T47D (cell line): ENCODE data around the gene GNG12.
A peak's percentile ranks its signal among the peaks of the same experiment; 100 is the strongest.

Experiments used
- DNase-seq, 2 experiments: peaks; one replicate each; pipeline versions ENCODE4 v3.0.0 to v3.0.0-alpha.2; 2011 to 2012; ENCODE audit warnings: low read depth in 1 of 2, low spot score in 1 of 2
- JUND ChIP-seq: IDR thresholded peaks from 2 replicates; pipeline ENCODE4 v1.6.1; 2012; ENCODE audit warnings: low read depth
- in situ Hi-C: cut with HindIII; loops from 2 replicates; pipeline ENCODE4 v1.10.0; 2016; ENCODE audit warnings: low sequenced_read_pairs, low pct_unique_long_range_greater_than_20kb

Gene GNG12

GRCh38 chr1:67749263-67749843, 83.9 kb downstream of the GNG12 start:
- DNase-seq, result peak in 1 of 2 experiments; percentile 63
- no peak for TF ChIP-seq JUND
- in situ Hi-C loops, result no loop called here

DNA sequence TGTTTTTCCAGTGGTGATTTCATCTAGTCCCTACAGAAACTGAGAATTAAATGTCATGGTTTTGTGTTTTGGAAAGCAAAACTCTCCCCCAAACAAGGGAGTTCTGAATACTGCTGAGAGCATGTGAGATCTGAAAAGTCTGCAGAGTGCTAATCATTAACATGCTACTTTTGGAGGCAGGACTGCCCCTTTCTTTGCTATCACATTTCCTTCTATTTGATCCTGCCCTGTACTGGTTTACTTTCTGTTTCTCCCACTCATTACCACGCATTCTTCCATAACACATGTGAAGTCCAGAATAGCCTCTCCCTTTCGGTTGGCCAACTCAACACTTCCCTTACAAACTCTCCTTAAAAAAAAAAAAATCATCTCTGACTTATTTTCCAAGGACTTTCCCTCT, 84.6 kb downstream of the GNG12 start:
- TF ChIP-seq JUND, result no peak
- in situ Hi-C loops, result no loop called here
- DNase-seq, result no peak

- in situ Hi-C loops, result no loop called here
- DNase-seq, result peak in 1 of 2 experiments; percentile 13
- no peak for TF ChIP-seq JUND
Measured at GRCh38 chr1:67747671-67748546, 85.4 kb downstream of the GNG12 start.

- DNase-seq, result no peak
- no peak for TF ChIP-seq JUND
- in situ Hi-C loops, result no loop called here
Measured at GRCh38 chr1:67745875-67746698, 87.2 kb downstream of the GNG12 start.

DNA sequence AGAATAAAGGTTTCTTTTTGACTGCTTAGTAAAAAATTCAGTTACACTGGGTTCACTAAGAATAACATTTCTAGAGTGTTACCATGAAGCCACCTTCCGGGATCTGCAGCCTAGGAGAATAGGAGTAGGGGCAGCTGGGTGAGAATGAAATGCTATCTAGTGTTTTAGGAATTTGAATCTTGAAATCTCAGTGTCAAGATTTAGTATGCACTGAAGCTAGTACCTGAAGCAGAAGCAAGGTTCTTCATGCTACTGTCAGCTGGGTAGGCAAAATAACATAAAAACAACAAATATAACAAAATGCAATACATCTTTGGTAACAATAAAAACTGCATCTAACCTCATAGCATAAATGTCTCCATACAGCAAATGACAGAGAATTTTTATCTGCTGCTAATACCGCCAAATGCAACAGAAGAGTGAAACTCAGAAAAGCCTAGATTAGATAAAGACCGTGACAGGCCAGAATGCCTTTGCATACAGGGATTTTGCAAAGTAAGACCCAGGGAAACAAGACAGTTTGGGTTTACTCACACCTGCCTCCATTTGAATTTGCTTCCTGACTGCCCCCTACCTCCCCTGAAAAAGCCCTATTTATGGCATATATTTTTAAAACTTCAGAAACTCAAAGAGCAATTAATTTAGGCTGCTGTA, 90.1 kb downstream of the GNG12 start:
- no peak for DNase-seq
- no peak for TF ChIP-seq JUND
- in situ Hi-C loops, result no loop called here

- in situ Hi-C loops, result no loop called here
- TF ChIP-seq JUND, result no peak
- DNase-seq, result no peak
Measured at GRCh38 chr1:67741736-67742135, 91.5 kb downstream of the GNG12 start.

- in situ Hi-C loops, result no loop called here
- TF ChIP-seq JUND, result no peak
- no peak for DNase-seq
Measured at GRCh38 chr1:67741121-67741520, 92.1 kb downstream of the GNG12 start.

- in situ Hi-C loops, result no loop called here
- no peak for TF ChIP-seq JUND
- no peak for DNase-seq
Measured at GRCh38 chr1:67740543-67740942, 92.7 kb downstream of the GNG12 start.

DNA sequence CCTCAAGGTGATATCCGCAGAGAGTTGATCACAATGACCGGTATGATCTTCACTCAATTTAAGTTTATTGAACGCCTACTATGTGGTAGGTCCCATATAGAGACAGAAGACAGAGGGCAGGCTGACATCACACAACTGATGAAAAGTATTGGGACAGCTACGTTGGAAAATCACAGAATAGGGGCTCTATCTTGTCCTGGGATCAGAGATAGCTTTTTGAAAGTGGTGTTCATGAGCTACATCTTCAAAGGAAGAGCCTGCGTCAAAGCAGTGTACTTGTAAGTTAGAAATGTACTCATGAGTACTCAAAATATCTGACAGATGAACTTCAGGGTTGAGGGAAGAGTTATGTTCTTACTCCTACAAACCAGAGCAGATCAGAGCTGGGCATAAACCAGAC, 93.9 kb downstream of the GNG12 start:
- TF ChIP-seq JUND, result no peak
- in situ Hi-C loops, result no loop called here
- DNase-seq, result no peak

GRCh38 chr1:67738401-67738800, 94.9 kb downstream of the GNG12 start:
- in situ Hi-C loops, result no loop called here
- no peak for DNase-seq
- TF ChIP-seq JUND, result no peak

DNA sequence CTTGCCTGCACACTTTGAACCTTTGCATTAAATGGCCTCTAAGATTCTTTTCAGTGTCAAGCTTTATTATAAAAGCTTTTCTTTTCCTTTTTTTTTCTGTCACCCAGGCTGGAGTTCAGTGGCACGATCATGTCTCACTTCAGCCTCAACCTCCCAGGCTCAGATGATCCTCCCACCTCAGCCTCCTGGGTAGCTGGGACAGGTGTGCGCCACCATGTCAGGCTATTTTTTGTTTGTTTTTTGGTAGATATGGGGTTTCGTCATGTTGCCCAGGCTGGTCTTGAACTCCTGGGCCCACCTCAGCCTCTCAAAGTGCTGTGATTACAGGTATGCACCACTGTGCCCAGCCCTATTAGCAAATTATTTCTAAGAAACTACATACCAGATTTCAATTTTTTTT, 95.4 kb downstream of the GNG12 start:
- in situ Hi-C loops, result no loop called here
- DNase-seq, result no peak
- no peak for TF ChIP-seq JUND

GRCh38 chr1:67736750-67737149, 96.5 kb downstream of the GNG12 start:
- no peak for TF ChIP-seq JUND
- in situ Hi-C loops, result no loop called here
- no peak for DNase-seq
